Fibroblast of skin of left quadriceps (primary cell): ENCODE data around the gene SLC39A11.
"Not testable (repeated sequence)": the region's sequence is repeated elsewhere in the genome, so short reads cannot be mapped to it uniquely, and the experiment has no call there.

Source experiments
- DNase-seq, 2 experiments: peaks; one replicate each; pipeline ENCODE4 v3.0.0-alpha.2; 2013; ENCODE audit warnings: low read depth in 2 of 2

SLC39A11 gene

DNA sequence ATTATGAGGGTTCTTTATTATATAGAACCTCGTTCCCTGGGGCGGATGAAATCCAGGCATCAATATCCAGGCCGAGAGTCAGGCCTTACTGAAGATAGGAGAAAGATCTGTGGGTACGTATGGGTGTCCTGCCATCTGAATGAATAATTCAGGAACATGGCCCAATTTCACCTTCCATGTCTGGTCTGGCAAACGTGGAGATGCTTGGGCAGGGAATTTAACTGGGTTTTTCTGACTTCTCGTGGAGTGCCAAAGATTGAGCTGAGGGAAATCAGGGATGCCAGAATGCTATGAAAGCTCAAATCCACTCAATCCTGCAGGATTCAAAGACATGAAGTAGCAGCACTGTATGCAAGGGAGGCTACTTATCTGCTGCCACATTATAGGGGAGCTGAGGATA, 302.8 kb downstream of the SLC39A11 start:
- DNase-seq = no peak

DNA sequence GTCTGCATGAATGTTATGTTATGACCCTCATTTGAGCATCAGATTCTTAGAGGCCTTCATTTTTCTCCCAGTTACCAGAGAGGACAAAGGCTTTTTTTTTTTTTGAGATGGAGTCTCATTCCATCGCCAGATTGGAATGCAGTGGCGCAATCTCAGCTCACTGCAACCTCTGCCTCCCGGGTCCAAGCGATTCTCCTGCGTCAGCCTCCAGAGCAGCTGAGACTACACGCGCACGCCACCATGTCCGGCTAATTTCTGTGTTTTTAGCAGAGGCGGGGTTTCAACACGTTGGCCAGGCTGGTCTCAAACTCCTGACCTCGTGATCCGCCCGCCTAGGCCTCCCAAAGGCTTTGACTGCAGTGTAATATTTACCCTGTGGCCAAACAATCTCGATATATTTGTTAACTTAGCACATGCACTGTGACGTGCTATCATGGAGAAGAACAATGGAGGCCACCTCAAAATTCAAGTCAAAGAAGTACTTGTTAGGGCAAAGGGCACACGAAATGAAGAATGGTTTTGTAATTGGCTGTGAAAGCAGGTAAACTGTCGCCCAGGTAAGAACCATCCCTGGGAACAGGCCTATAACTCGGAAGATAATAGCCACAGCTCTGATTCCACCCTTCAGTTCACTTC, 303.4 kb downstream of the SLC39A11 start:
- peak in 1 of 2 experiments; percentile 20 for DNase-seq

GRCh38 chr17:72786209-72786608, 306.3 kb downstream of the SLC39A11 start:
- no peak for DNase-seq

DNA sequence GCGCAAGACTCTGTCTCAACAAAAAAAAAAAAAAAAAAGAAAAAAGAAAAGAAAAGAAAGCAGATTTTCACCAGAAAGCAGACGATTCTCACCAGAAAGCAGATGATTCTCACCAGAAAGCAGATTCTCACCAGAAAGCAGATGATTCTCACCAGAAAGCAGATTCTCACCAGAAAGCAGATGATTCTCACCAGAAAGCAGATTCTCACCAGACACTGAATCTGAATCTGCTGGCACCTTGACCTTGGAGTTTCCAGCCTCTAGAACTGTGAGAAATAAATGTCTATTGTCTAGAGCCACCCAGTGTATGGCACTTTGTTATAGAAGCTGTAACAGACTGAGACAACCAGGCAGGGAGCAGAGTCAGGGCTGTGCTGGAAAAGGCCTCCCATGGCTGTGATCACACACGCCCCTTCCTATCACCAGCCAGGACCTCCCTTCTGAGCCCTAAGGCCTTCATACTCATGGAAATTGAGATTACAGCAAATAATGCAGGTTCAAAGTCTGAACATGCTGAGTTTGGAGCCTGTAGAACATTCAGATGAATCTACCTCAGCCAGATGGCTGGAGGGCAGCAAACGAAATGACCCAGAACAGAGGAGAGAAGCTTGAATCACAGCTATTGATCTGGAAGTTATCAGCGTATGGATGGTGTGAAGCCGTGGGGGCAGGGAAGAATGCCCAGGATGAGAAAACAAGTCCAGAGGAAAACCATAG, 309.3 kb downstream of the SLC39A11 start:
- no peak for DNase-seq

GRCh38 chr17:72782437-72782836, 310.1 kb downstream of the SLC39A11 start:
- not testable (repeated sequence) for DNase-seq

GRCh38 chr17:72778169-72779151, 314.0 kb downstream of the SLC39A11 start:
- no peak for DNase-seq

DNA sequence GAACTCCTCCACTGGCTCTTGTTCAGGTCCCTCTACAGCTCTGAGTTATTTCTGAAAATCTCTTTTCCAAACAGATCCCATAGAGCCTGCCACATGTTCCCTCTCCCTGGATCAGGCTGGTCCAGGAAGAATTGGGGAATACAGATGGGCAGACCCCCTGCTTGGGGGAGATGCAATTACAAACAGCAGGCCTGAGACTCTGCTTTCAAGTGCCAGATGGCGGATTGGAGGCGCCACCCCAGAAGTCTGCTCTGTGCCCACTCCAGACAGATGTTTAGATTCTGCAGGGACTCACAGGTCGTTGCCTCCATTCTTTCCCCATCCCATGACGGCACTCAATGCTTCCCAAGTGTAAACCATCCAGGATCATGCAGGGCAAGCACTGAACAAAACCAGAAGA, 316.6 kb downstream of the SLC39A11 start:
- no peak for DNase-seq

DNA sequence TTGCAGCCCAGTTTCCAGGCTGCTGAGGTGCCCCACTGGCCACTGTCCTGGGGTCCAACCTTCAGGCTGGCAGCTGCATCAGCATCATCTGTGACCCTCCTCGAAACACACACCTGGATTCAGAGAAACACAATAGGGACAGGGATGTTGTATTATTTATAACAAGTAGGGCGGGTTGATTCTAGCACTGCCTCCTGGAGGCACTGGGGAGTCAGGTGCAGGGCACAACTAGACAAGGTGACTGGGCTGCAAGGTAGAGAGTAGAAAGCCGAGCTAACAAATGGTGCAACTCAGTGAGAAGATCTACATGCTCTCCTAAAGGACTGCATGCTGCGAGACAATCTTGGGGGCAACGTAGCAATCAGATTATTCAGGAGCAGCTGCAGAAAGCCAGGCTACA, 317.3 kb downstream of the SLC39A11 start:
- DNase-seq = no peak

GRCh38 chr17:72774236-72774635, 318.3 kb downstream of the SLC39A11 start:
- DNase-seq = no peak

- not testable (repeated sequence) for DNase-seq
These were observed 319.3 kb downstream of the SLC39A11 start for GRCh38 chr17:72773225-72773624.

DNA sequence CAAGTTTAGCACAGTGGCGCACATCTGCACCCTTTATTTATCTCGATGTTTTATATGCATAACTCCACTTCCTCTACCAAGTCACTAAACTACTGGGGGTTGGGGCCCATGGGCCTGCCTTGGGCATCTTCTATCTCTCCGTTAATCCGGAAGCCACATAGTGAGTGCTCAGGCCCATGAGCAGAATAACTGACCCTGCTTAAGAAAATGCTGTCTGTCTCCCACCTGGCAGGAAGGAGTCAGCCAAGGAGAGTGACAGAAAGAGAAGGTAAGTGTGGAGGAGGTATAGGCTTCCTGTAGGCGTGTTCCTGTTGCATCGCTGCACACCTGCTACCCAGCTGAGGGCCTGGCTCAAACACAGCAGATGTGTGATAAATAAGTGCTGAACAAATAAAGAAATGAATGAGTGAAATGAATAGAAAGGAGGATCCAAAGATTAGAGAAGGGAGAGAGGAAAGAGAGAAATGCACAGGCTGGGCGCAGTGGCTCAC, 320.1 kb downstream of the SLC39A11 start:
- DNase-seq = no peak

DNA sequence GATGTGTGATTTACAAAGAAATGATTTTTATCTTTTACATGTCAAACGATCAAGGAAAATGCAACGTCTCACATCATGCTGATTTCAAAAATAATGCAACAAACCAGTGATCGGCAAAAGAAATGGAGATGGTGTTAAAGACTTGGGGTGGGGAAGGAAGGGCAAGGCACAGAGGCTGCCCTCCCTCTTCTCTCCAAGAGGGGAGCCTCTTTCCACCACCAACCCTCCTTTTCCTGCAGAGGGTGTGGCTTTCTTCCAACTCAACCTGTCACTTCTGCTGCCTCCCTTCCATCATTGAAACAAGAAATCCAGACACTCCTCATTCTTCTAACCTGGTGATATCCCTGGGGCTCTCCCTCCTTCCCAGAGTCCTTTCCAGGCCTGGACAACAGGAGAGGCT, 320.8 kb downstream of the SLC39A11 start:
- DNase-seq = no peak

DNA sequence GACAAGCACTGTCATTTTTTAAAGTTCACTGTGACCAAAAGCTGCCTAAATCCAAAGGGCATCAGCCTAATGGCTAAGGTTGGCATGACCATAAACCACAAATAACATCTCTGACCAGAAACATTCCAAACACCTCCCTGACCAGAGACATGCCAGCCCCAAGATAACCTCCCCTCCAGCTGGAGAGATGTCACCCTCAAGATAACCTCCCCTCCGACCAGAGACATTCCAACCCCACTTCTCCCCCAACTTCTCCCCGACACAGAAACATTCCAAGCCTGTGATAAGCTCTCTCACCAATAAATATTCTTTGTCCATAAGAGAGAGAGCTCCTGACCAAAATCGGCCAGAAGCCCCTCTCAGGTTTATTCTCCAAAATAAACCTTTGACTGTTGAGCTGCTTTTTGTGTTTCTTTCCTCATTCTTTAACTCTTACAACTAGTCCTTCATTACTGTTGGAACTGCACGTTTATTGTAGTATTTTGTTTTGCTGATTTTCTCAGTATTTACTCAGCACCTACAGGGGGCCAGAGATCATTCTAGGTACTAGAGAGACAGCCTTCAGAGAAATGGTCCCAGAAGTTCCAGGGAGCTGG, 325.6 kb downstream of the SLC39A11 start:
- no peak for DNase-seq

DNA sequence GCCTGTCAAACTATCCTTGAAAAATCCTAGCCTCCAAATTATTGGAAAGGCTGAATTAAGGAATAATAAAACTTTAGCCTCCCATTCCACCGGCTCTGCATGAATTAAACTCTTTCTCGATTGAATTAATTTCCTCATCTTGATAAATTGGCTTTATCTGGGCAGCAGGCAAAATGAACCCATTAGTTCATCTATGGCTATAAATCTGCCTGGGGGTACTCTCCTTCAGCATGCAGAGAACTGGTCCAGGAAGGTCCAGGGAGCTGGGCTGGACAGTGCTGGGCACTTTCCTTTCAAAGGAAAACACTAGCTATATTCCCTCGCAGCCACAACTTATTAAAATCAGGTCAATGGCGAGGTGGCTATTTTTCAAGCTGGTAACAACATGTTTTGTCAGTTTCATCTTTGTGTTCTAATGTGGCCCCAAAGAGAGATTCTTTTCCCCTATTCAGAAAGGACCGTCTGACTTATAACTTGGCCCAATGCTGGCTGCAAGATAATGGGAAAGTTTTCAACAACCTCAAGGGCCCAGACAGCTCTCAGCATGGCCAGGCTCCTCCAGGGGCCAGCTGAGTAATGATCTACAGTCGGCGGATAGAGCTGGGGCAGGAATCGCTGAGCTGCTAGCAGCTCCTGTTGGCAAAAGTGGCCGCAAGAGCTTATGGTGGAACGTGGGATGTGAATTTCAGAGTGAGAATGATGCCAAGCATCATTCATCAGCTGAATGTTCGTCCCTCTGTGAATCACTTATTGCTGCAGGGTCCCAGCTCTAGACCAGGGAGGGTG, 326.9 kb downstream of the SLC39A11 start:
- DNase-seq = no peak

- DNase-seq = peak; percentile 9 to 10
These were observed 327.9 kb downstream of the SLC39A11 start for GRCh38 chr17:72764632-72765041.

DNA sequence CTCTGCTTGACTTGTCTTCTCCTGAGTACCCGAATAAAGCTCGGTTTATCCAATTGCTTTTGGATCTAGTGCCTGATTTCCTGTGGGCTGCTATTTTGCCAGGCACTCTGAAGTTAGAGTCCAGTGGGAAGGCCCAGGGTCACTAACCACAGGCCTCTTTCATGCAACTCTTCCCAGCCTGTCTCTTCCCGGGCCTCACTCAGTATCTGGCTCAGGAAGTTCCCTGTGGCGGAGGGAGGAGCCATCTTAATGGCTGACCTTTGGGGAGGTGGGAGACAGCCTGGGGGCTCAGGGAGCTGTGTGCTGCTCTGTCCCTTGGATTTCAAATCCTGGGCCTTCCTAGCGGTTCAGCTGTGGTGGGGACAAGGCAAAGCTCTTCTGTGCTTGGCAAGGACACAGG, 328.5 kb downstream of the SLC39A11 start:
- no peak for DNase-seq

- DNase-seq = not testable (repeated sequence)
These were observed 330.5 kb downstream of the SLC39A11 start for GRCh38 chr17:72761893-72762575.

- no peak for DNase-seq
These were observed 331.1 kb downstream of the SLC39A11 start for GRCh38 chr17:72761431-72761830.

- DNase-seq = no peak
These were observed 332.1 kb downstream of the SLC39A11 start for GRCh38 chr17:72760368-72760767.

GRCh38 chr17:72759301-72759700, 333.2 kb downstream of the SLC39A11 start:
- DNase-seq = no peak
